Astrocyte (in vitro differentiated cells and primary cell): ENCODE measurements around the gene RGS11. TPM values are rescaled to one million over a fixed set of nuclear protein-coding genes. Genes with fewer than 3 reads are reported as not detected.

Source experiments
- DNase-seq: peaks from one replicate; pipeline ENCODE4 v3.0.0-alpha.2; 2010; ENCODE audit warnings: low read depth
- FAIRE-seq: peaks from 2 replicates; lab custom pipeline; 2011; peaks lifted over from hg19 to GRCh38; lab: Jason Lieb, UNC
- H2AFZ ChIP-seq: 2 replicates; pipeline ENCODE4 v1.6.0; 2012; ENCODE audit warnings: low read depth, low read length, inconsistent platforms
- H3K27ac ChIP-seq: 2 replicates; pipeline ENCODE4 v1.5.1; 2011; ENCODE audit warnings: low read depth, low read length, inconsistent platforms
- H3K27me3 ChIP-seq: 2 replicates; pipeline ENCODE4 v1.6.0; 2011; ENCODE audit warnings: low read length, inconsistent platforms; ENCODE audit not compliant: insufficient read depth
- H3K36me3 ChIP-seq: 2 replicates; pipeline ENCODE4 v1.5.1; 2011; ENCODE audit warnings: low read length, inconsistent platforms; ENCODE audit not compliant: insufficient read depth
- H3K4me1 ChIP-seq: 2 replicates; pipeline ENCODE4 v1.5.1; 2011; ENCODE audit warnings: low read length, inconsistent platforms; ENCODE audit not compliant: insufficient read depth
- H3K4me2 ChIP-seq: 2 replicates; pipeline ENCODE4 v1.6.0; 2012; ENCODE audit warnings: low read length, inconsistent platforms
- H3K4me3 ChIP-seq: 2 replicates; pipeline ENCODE4 v1.5.1; 2011; ENCODE audit warnings: low read depth, mild to moderate bottlenecking, low read length, inconsistent platforms; ENCODE audit not compliant: insufficient read depth
- H3K79me2 ChIP-seq: 2 replicates; pipeline ENCODE4 v1.6.0; 2012; ENCODE audit warnings: mild to moderate bottlenecking, low read length, inconsistent platforms; ENCODE audit not compliant: insufficient read depth
- H3K9ac ChIP-seq: 2 replicates; pipeline ENCODE4 v1.6.0; 2012; ENCODE audit warnings: mild to moderate bottlenecking, low read length, inconsistent platforms
- H3K9me3 ChIP-seq: 2 replicates; pipeline ENCODE4 v1.5.1; 2012; ENCODE audit warnings: low read depth, mild to moderate bottlenecking, low read length, inconsistent platforms; ENCODE audit not compliant: insufficient read depth
- H4K20me1 ChIP-seq: 2 replicates; pipeline ENCODE4 v1.6.0; 2012; ENCODE audit warnings: low read length, inconsistent platforms; ENCODE audit not compliant: insufficient read depth
- H3K27ac Mint-ChIP-seq: one replicate; pipeline ENCODE4 v1.8.0; 2021; ENCODE audit warnings: mild to moderate bottlenecking, mixed read lengths; ENCODE audit not compliant: unreplicated experiment
- H3K27me3 Mint-ChIP-seq: one replicate; pipeline ENCODE4 v1.8.0; 2021; ENCODE audit warnings: low read depth, mixed read lengths; ENCODE audit not compliant: unreplicated experiment
- H3K36me3 Mint-ChIP-seq: one replicate; pipeline ENCODE4 v1.8.0; 2021; ENCODE audit warnings: low read depth, mixed read lengths; ENCODE audit not compliant: unreplicated experiment
- H3K4me1 Mint-ChIP-seq: one replicate; pipeline ENCODE4 v1.8.0; 2021; ENCODE audit warnings: low read depth, mixed read lengths; ENCODE audit not compliant: unreplicated experiment
- H3K4me3 Mint-ChIP-seq: one replicate; pipeline ENCODE4 v1.8.0; 2021; ENCODE audit warnings: mild to moderate bottlenecking, moderate library complexity, mixed read lengths; ENCODE audit not compliant: unreplicated experiment
- H3K9me3 Mint-ChIP-seq: one replicate; pipeline ENCODE4 v1.8.0; 2021; ENCODE audit warnings: mild to moderate bottlenecking, mixed read lengths; ENCODE audit not compliant: unreplicated experiment
- CTCF ChIP-seq: IDR thresholded peaks from 2 replicates; pipeline ENCODE4 v1.5.1; 2011; ENCODE audit warnings: low read depth, mild to moderate bottlenecking, inconsistent platforms, low read length, moderate library complexity; ENCODE audit not compliant: insufficient read depth
- EZH2 ChIP-seq: IDR thresholded peaks from 2 replicates; pipeline ENCODE4 v1.6.1; 2012; ENCODE audit warnings: mild to moderate bottlenecking, low read length, inconsistent platforms; ENCODE audit not compliant: insufficient read depth
- total RNA-seq: library from RNA; stranded (reverse); gene quantifications from 2 replicates; pipeline ENCODE4 v1.2.1, GENCODE V29; 2021

Gene RGS11
- total RNA-seq, 1 donor from 2014 or later = 2.7 TPM

GRCh38 chr16:301950-302349 lies 26.2 kb upstream of the RGS11 start:
- no peak overlapping the region for H3K4me3 Mint-ChIP-seq
- no peaks in the 10 kb centered on the region for H3K9me3 Mint-ChIP-seq
- peaks cover 5% of the 10 kb centered on the region for H4K20me1 ChIP-seq
- TF ChIP-seq EZH2 (no peak), CTCF (no peak)
- no peak overlapping the region for H3K27ac Mint-ChIP-seq
- H3K27me3 Mint-ChIP-seq = no peaks in the 10 kb centered on the region
- peaks cover 3% of the 10 kb centered on the region for H3K36me3 ChIP-seq
- no peak overlapping the region for H3K9ac ChIP-seq
- no peak overlapping the region for H3K4me3 ChIP-seq
- H3K27me3 ChIP-seq = no peaks in the 10 kb centered on the region
- peaks cover 7% of the 10 kb centered on the region for H3K36me3 Mint-ChIP-seq
- no peak for FAIRE-seq
- H3K79me2 ChIP-seq = no peaks in the 10 kb centered on the region
- H3K4me1 ChIP-seq = no peaks in the 10 kb centered on the region
- H2AFZ ChIP-seq = no peak overlapping the region
- no peak overlapping the region for H3K4me2 ChIP-seq
- no peak overlapping the region for H3K27ac ChIP-seq
- no peaks in the 10 kb centered on the region for H3K9me3 ChIP-seq
- no peak for DNase-seq
- no peaks in the 10 kb centered on the region for H3K4me1 Mint-ChIP-seq

- DNase-seq = no peak
- no peak overlapping the region for H3K27ac ChIP-seq
- Mint-ChIP-seq H3K27ac (no peak overlapping the region), H3K4me1 (no peaks in the 10 kb centered on the region), H3K36me3 (peaks cover 7% of the 10 kb centered on the region), H3K27me3 (no peaks in the 10 kb centered on the region), H3K9me3 (no peaks in the 10 kb centered on the region), H3K4me3 (no peak overlapping the region)
- H3K4me3 ChIP-seq = no peak overlapping the region
- H3K79me2 ChIP-seq = no peaks in the 10 kb centered on the region
- H3K9me3 ChIP-seq = no peaks in the 10 kb centered on the region
- no peaks in the 10 kb centered on the region for H3K4me1 ChIP-seq
- no peak for TF ChIP-seq CTCF
- no peak for TF ChIP-seq EZH2
- no peaks in the 10 kb centered on the region for H3K27me3 ChIP-seq
- peaks cover 5% of the 10 kb centered on the region for H4K20me1 ChIP-seq
- no peak for FAIRE-seq
- H3K36me3 ChIP-seq = peaks cover 3% of the 10 kb centered on the region
- no peak overlapping the region for H3K9ac ChIP-seq
- H3K4me2 ChIP-seq = no peak overlapping the region
- H2AFZ ChIP-seq = no peak overlapping the region
These were observed 25.5 kb upstream of the RGS11 start for GRCh38 chr16:301235-301634.

- FAIRE-seq = no peak
- no peak overlapping the region for H3K27ac Mint-ChIP-seq
These were observed 22.1 kb upstream of the RGS11 start for GRCh38 chr16:297832-298231.

More at GRCh38 chr16:297832-298231, 22.1 kb upstream of the RGS11 start:
- Histone ChIP-seq H3K79me2 (no peaks in the 10 kb centered on the region), H3K4me1 (no peaks in the 10 kb centered on the region), H3K9me3 (no peaks in the 10 kb centered on the region), H3K4me3 (no peak overlapping the region), H4K20me1 (peaks cover 5% of the 10 kb centered on the region), H3K27ac (no peak overlapping the region), H3K27me3 (no peaks in the 10 kb centered on the region), H3K9ac (no peak overlapping the region), H3K4me2 (no peak overlapping the region), H2AFZ (no peak overlapping the region), H3K36me3 (no peaks in the 10 kb centered on the region)
- DNase-seq = no peak
- H3K27me3 Mint-ChIP-seq = no peaks in the 10 kb centered on the region
- H3K9me3 Mint-ChIP-seq = no peaks in the 10 kb centered on the region
- H3K4me1 Mint-ChIP-seq = no peaks in the 10 kb centered on the region
- peaks cover under 1% of the 10 kb centered on the region for H3K36me3 Mint-ChIP-seq
- no peak overlapping the region for H3K4me3 Mint-ChIP-seq
- no peak for TF ChIP-seq CTCF
- no peak for TF ChIP-seq EZH2
